ENCODE data around the gene ERC2.

GRCh38 chr3:55481744-55482495 lies 986.3 kb downstream of the ERC2 start:
- TF ChIP-seq CTCF (conservative IDR thresholded peaks at IDR 0.05; ENCODE audit: low read depth, low read length) (no peak), EZH2 (IDR thresholded peaks at IDR 0.05; ENCODE audit: borderline replicate concordance, low read depth, low read length, poor library complexity, severe bottlenecking) (no peak)

Data from A673 (cell line).